SK-N-MC (cell line): ENCODE measurements around the gene ZNF143.

Source experiments
- DNase-seq: peaks from one replicate; pipeline ENCODE4 v3.0.0-alpha.2; 2011; ENCODE audit warnings: low read depth, low spot score
- H3K27ac ChIP-seq: fragments of 200-600 bp; sonication (generic); 2 replicates; pipeline ENCODE4 v1.5.1; 2016; ENCODE audit warnings: mixed run types
- H3K36me3 ChIP-seq: fragments of 200-600 bp; sonication (generic); 2 replicates; pipeline ENCODE4 v1.6.1; 2017; ENCODE audit warnings: antibody characterized with exemption, low read length, mixed read lengths; ENCODE audit not compliant: insufficient read depth
- H3K4me3 ChIP-seq: fragments of 200-600 bp; sonication (generic); 2 replicates; pipeline ENCODE4 v1.5.1; 2016
- H3K9ac ChIP-seq: fragments of 200-600 bp; sonication (generic); 2 replicates; pipeline ENCODE4 v1.8.0; 2017; ENCODE audit warnings: mixed run types, mixed read lengths; ENCODE audit not compliant: insufficient read length
- H3K9me3 ChIP-seq: fragments of 200-600 bp; sonication (generic); 2 replicates; pipeline ENCODE4 v1.6.1; 2017; ENCODE audit warnings: low read depth, mild to moderate bottlenecking, antibody characterized with exemption, low read length, moderate library complexity, mixed read lengths
- EZH2 ChIP-seq: fragments of 200-600 bp; sonication (generic); IDR thresholded peaks from one replicate; pipeline ENCODE4 v1.6.1; 2017; ENCODE audit warnings: antibody characterized with exemption
- FOXP2 ChIP-seq: optimal IDR thresholded peaks from 2 replicates; pipeline ENCODE3; 2011; ENCODE audit warnings: mild to moderate bottlenecking, moderate library complexity; ENCODE audit not compliant: insufficient read depth; ENCODE audit errors: extremely low read length, control extremely low read depth
- POLR2AphosphoS5 ChIP-seq: IDR thresholded peaks from 2 replicates; pipeline ENCODE4 v1.6.1; 2012; ENCODE audit warnings: mild to moderate bottlenecking, low read depth, low read length, borderline replicate concordance

The ZNF143 gene

DNA sequence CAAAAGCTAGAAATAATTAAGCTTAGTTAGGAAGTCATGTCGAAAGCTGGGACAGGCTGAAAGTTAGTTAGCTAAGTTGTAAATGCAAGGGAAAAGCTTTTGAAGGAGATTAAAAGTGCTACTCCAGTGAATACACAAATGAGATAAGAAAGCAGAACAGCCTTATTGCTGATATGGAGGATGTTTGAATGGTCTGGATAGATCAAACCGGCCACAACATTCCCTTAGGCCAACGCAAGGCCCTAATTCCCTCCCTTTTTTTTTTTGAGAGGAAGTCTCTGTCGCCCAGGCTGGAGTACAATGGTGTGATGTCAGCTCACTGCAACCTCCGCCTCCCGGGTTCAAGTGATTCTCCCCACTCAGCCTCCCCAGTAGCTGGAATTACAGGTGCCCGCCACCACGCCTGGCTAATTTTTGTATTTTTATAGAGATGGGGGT is 89.4 kb downstream of the ZNF143 start:
- Histone ChIP-seq H3K4me3 (no peak overlapping the region), H3K36me3 (no peaks in the 10 kb centered on the region), H3K27ac (no peak overlapping the region; the same call in 1 of the 2 replicates), H3K9me3 (no peaks in the 10 kb centered on the region), H3K9ac (no peak overlapping the region)
- no peak for TF ChIP-seq FOXP2
- no peak for TF ChIP-seq EZH2
- no peak for TF ChIP-seq POLR2AphosphoS5
- no peak for DNase-seq

DNA sequence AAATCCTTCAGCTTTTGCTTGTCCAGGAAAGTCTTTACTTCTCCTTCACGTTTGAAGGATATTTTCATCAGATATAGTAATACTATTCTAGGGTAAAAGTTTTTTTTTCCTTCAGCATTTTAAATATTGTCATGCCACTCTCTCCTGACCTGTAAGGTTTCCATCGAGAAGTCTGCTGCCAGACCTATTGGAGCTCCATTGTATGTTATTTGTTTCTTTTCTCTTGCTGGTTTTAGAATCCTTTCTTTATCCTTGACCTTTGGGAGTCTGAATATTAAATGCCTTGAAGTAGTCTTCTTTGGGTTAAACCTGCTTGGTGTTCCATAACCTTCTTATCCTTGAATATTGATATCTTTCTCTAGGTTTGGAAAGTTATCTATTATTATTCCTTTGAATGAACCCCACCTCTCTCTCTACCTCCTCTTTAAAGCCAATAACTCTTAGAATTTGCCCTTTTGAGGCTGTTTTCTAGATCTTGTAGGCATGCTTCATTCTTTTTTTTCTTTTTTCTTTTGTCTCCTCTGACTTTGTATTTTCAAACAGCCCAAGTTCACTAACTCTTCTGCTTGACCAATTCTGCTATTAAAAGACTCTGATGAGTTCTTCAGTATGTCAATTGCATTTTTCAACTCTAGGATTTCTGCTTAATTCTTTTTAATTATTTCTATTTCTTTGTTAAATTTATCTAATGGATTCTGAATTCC is 100.6 kb downstream of the ZNF143 start:
- no peak overlapping the region for H3K4me3 ChIP-seq
- H3K36me3 ChIP-seq = no peaks in the 10 kb centered on the region
- H3K9me3 ChIP-seq = no peaks in the 10 kb centered on the region
- no peak overlapping the region for H3K27ac ChIP-seq
- TF ChIP-seq POLR2AphosphoS5 = no peak
- no peak for TF ChIP-seq FOXP2
- DNase-seq = no peak
- H3K9ac ChIP-seq = no peak overlapping the region

GRCh38 chr11:9562716-9563115 is 101.9 kb downstream of the ZNF143 start:
- no peak overlapping the region for H3K9ac ChIP-seq
- TF ChIP-seq FOXP2 (no peak), POLR2AphosphoS5 (no peak), EZH2 (no peak)
- no peaks in the 10 kb centered on the region for H3K9me3 ChIP-seq
- DNase-seq = no peak
- H3K4me3 ChIP-seq = no peak overlapping the region
- H3K36me3 ChIP-seq = no peaks in the 10 kb centered on the region
- no peak overlapping the region for H3K27ac ChIP-seq

DNA sequence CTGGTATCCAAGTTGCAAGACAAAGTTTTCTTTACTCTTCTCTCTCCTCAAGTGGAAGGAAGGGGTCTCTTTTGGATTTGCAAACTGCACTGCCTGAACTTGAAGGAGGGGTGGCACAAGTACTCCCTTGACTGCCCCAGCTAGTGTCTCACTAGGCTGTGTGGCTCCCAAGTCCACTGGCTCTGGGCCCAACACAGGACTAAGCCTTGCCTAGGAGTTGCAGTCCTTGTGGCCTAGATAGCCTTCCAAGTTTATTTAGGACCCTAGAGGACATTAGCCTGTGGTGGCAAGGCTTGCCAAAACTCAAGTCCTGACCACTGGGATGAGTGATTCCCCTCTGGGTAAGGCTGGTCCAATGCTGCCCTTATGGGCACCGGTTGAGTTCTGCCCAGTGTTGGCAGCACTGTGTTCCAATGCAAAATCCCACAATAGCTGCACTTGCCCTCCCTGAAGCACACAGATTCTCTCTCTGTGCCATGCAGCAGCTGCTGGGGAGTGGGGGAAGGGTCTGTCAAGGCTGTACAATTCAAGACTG is 102.5 kb downstream of the ZNF143 start:
- H3K9ac ChIP-seq = no peak overlapping the region
- TF ChIP-seq POLR2AphosphoS5 = no peak
- TF ChIP-seq EZH2 = no peak
- TF ChIP-seq FOXP2 = no peak
- no peak overlapping the region for H3K27ac ChIP-seq
- H3K36me3 ChIP-seq = no peaks in the 10 kb centered on the region
- DNase-seq = no peak
- H3K9me3 ChIP-seq = no peaks in the 10 kb centered on the region
- H3K4me3 ChIP-seq = no peak overlapping the region

DNA sequence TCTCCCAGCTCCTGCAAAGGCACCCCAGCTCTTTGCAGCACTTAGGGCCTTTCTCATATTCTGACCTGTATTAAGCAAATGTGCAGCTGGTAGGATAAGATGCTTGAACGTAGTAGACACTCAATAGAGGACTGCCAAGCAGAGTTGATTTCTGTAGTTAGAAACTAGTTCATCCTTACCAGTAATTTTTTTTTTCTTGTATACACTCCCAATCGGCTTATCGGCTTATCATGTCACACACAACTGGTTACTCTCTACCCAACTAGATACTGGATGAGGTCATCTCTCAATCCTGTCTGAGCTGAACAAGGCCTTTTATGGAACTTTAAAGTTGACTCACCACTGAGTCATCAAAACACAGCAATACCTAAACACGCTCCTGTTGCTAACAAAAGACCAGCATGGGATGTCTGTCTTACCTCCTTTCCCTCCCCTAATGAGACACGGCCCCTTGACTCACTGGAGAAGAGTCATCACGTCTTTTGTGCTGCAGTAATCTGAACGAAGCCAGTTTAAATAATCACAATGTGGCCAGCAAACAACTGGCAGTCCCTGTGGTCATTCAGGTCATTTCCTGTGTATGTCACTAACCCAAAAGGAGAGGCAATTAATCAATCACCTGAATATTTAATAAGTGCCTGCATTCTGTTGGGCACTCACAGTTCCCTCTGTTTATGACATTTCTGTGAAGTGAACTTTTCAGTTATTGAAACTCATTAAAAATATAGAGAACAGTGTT is 105.2 kb downstream of the ZNF143 start:
- Histone ChIP-seq H3K36me3 (no peaks in the 10 kb centered on the region), H3K9ac (no peak overlapping the region), H3K27ac (no peak overlapping the region), H3K9me3 (no peaks in the 10 kb centered on the region), H3K4me3 (no peak overlapping the region)
- no peak for DNase-seq
- TF ChIP-seq POLR2AphosphoS5 (no peak), EZH2 (no peak), FOXP2 (no peak)

DNA sequence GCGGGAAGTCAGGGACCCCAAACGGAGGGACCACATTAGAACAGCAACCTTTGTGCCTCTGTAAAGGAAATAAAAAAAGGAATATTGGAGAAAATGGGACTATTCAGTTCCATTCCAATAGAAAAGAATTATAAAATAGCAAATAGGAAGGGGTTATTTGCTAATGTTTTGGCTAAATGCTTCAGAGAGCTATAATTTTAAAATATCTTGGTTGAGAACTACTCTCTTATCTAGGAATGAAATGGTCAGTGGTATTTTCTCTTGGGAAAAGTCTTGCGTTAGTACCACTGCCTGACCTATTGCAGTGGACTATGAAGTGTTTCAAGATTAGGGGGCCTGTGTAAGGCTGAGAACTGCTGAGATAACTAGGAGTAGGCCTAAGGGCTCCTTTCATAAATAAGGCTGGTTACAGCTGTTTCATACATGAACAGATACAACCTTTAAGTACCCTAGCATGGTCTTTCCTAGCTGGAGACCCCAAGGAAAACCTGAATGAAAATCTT is 105.8 kb downstream of the ZNF143 start:
- H3K36me3 ChIP-seq = no peaks in the 10 kb centered on the region
- TF ChIP-seq POLR2AphosphoS5 (no peak), EZH2 (no peak), FOXP2 (no peak)
- no peaks in the 10 kb centered on the region for H3K9me3 ChIP-seq
- no peak overlapping the region for H3K4me3 ChIP-seq
- H3K9ac ChIP-seq = no peak overlapping the region
- H3K27ac ChIP-seq = no peak overlapping the region
- no peak for DNase-seq

DNA sequence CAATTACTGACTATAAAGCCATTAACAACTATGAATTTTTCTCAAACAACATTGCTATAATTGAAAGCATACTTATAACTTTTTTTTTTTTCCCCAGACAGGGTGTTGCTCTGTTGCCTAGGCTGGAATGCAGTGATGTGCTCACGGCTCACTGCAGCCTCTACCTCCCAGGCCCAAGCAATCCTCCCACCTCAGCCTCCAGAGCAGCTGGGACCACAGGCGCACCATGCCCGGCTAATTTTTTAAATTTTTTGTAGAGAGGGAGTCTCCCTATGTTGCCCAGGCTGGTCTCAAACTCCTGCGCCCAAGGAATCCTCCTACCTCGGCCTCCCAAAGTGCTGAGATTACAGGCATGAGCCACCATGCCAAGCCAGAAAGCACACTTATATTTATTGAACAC is 106.6 kb downstream of the ZNF143 start:
- H3K4me3 ChIP-seq = no peak overlapping the region
- H3K36me3 ChIP-seq = no peaks in the 10 kb centered on the region
- no peak overlapping the region for H3K9ac ChIP-seq
- no peak for DNase-seq
- TF ChIP-seq POLR2AphosphoS5 (no peak), FOXP2 (no peak), EZH2 (no peak)
- no peaks in the 10 kb centered on the region for H3K9me3 ChIP-seq
- no peak overlapping the region for H3K27ac ChIP-seq

DNA sequence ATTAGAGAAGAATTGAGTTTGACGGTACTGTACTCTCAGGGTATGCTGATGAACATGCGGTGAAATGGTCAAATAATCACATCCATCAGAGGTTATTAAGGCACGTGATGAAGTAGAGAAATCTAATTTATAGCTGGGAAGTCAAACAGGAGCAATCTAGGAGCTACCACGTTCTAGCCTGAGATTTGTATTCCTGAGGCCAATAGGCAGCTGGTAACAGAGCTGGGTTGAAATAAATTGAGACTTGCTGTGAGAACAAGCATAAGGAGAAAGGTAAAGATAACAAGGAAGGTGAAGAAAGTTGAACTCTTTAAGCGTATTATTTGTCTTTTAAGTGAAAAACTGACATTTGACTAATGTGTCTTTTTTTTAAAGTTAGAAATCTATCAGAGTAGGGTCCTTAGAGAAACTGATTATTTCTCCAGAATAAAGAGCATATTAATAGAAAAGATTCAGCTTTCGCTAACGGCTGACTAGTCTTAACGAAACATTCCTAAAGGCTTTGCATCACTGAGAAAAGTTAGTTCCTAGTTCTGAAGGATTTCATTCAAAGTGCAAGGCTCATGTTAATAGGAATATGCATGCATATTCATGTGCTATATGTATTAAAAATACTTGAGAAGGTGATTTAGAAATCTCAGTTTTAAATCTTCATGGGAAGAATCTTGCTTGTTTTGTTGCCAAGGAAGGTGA is 107.5 kb downstream of the ZNF143 start:
- H3K9ac ChIP-seq = no peak overlapping the region
- peak overlapping the region; percentile 96 for H3K27ac ChIP-seq

More for the DNA sequence above, 107.5 kb downstream of the ZNF143 start:
- Histone ChIP-seq H3K4me3 (peak overlapping the region; percentile 72), H3K36me3 (no peaks in the 10 kb centered on the region), H3K9me3 (no peaks in the 10 kb centered on the region)
- TF ChIP-seq POLR2AphosphoS5 (no peak), FOXP2 (no peak), EZH2 (no peak)
- DNase-seq = no peak
